ENCODE measurements around the gene TP63.

DNA sequence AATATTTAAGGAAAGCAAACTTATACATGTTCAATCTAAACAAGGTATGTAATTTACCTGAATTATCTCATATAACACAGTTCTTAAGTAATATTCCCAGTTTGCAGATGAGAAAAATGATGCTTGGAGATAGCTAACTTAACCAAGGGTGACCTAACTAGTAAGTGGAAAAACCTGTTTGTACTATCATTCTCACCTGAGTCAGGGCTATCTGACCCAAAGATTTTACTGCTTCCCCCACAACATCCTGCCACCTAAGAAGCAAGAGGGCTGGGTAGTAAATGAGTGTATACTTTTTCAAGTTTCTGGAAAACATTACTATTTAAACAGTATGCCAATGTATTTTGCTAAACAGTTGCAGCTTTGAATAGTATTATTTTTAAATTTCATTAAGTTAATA, 10.6 kb downstream of the TP63 start:
- TF ChIP-seq OSR1 (CRISPR knock-in tag; IDR thresholded peaks at IDR 0.05) (no peak), CREB5 (CRISPR knock-in tag; IDR thresholded peaks at IDR 0.05; ENCODE audit: low read depth) (no peak), ZFP3 (CRISPR knock-in tag; IDR thresholded peaks at IDR 0.05) (no peak), GLIS3 (CRISPR knock-in tag; IDR thresholded peaks at IDR 0.05) (no peak), ARNTL (CRISPR knock-in tag; IDR thresholded peaks at IDR 0.05; ENCODE audit: borderline replicate concordance, low read depth) (no peak), BACH2 (CRISPR knock-in tag; IDR thresholded peaks at IDR 0.05; ENCODE audit: borderline replicate concordance) (no peak)

All from SK-N-SH treated with all-trans-retinoic acid at 6 μM for 48 hours (cell line).